Measurements from ENCODE around the gene PGP. TPM values are rescaled to one million over a fixed set of nuclear protein-coding genes. Genes with fewer than 3 reads are reported as not detected.
A peak's percentile ranks its signal among the peaks of the same experiment; 100 is the strongest.

The PGP gene
- total RNA-seq, 1 experiment from 2014 or later = 34.9 TPM

GRCh38 chr16:2166263-2167067, 48.2 kb downstream of the PGP start:
- DNase-seq (ENCODE audit: low read depth) = no peak

GRCh38 chr16:2165861-2166260, 48.8 kb downstream of the PGP start:
- no peak for DNase-seq (ENCODE audit: low read depth)

- DNase-seq (ENCODE audit: low read depth) = peak; percentile 14
These were observed 51.3 kb downstream of the PGP start for GRCh38 chr16:2163211-2163881.

GRCh38 chr16:2162676-2163118, 51.9 kb downstream of the PGP start:
- no peak for DNase-seq (ENCODE audit: low read depth)

GRCh38 chr16:2161911-2162310, 52.7 kb downstream of the PGP start:
- no peak for DNase-seq (ENCODE audit: low read depth)

Other genes starting within 250 kb of the PGP start
- not detected in 2 replicates for gene RNF151, start 248.0 kb downstream of the PGP start, total RNA-seq (2014; rRNA removed)
- 52.1 and 85.4 TPM in 2 replicates for gene TBL3, start 242.8 kb downstream of the PGP start, total RNA-seq (2014; rRNA removed)
- 0.23 and 1.3 TPM in 2 replicates for gene NOXO1, start 233.4 kb downstream of the PGP start, total RNA-seq (2014; rRNA removed)
- 26.0 and 30.5 TPM in 2 replicates for gene GFER, start 230.6 kb downstream of the PGP start, total RNA-seq (2014; rRNA removed)
- 1.1 and 1.6 TPM in 2 replicates for gene SYNGR3, start 224.9 kb downstream of the PGP start, total RNA-seq (2014; rRNA removed)
- 37.2 and 47.5 TPM in 2 replicates for gene ZNF598, start 205.0 kb downstream of the PGP start, total RNA-seq (2014; rRNA removed)
- gene NPW, start 195.1 kb downstream of the PGP start, total RNA-seq (2014; rRNA removed) = 1.3 TPM in 2 replicates
- gene NHERF2, start 187.9 kb downstream of the PGP start, total RNA-seq (2014; rRNA removed) = 5.5 and 7.3 TPM in 2 replicates
- 25.5 and 29.0 TPM in 2 replicates for gene NTHL1, start 167.0 kb downstream of the PGP start, total RNA-seq (2014; rRNA removed)
- gene TSC2, start 166.9 kb downstream of the PGP start, total RNA-seq (2014; rRNA removed) = 49.8 and 52.2 TPM in 2 replicates
- 83.5 and 99.2 TPM in 2 replicates for gene PKD1, start 78.9 kb downstream of the PGP start, total RNA-seq (2014; rRNA removed)
- gene RAB26, start 66.2 kb downstream of the PGP start, total RNA-seq (2014; rRNA removed) = 1.6 and 2.0 TPM in 2 replicates
- gene TRAF7, start 59.1 kb downstream of the PGP start, total RNA-seq (2014; rRNA removed) = 125 and 134 TPM in 2 replicates
- gene CASKIN1, start 18.2 kb downstream of the PGP start, total RNA-seq (2014; rRNA removed) = 0.06 and 0.29 TPM in 2 replicates
- gene MLST8, start 9.4 kb downstream of the PGP start, total RNA-seq (2014; rRNA removed) = 27.3 and 38.1 TPM in 2 replicates
- gene BRICD5, start 4.0 kb downstream of the PGP start, total RNA-seq (2014; rRNA removed) = 4.4 and 6.2 TPM in 2 replicates
- gene E4F1, start 8.8 kb upstream of the PGP start, total RNA-seq (2014; rRNA removed) = 33.5 and 34.0 TPM in 2 replicates
- 1.4 and 2.2 TPM in 2 replicates for gene DNASE1L2, start 21.6 kb upstream of the PGP start, total RNA-seq (2014; rRNA removed)
- 30.9 and 44.5 TPM in 2 replicates for gene ECI1, start 36.7 kb upstream of the PGP start, total RNA-seq (2014; rRNA removed)
- gene RNPS1, start 53.3 kb upstream of the PGP start, total RNA-seq (2014; rRNA removed) = 175 and 178 TPM in 2 replicates
- gene ABCA3, start 125.9 kb upstream of the PGP start, total RNA-seq (2014; rRNA removed) = 0.29 and 0.32 TPM in 2 replicates
- 33.5 and 34.6 TPM in 2 replicates for gene CCNF, start 214.6 kb upstream of the PGP start, total RNA-seq (2014; rRNA removed)
- gene TEDC2, start 245.3 kb upstream of the PGP start, total RNA-seq (2014; rRNA removed) = 32.0 and 34.4 TPM in 2 replicates

All from LHCN-M2 (cell line).